HG03135 (cell line): ENCODE measurements around the gene ARFRP1.

Source experiments
- ATAC-seq: cut with Tn5 transposase; IDR thresholded peaks from one replicate; pipeline ENCODE4 v1.9.1; 2021; ENCODE audit warnings: mild to moderate bottlenecking, moderate library complexity; ENCODE audit not compliant: unreplicated experiment

Gene ARFRP1, protein sequence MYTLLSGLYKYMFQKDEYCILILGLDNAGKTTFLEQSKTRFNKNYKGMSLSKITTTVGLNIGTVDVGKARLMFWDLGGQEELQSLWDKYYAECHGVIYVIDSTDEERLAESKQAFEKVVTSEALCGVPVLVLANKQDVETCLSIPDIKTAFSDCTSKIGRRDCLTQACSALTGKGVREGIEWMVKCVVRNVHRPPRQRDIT

DNA sequence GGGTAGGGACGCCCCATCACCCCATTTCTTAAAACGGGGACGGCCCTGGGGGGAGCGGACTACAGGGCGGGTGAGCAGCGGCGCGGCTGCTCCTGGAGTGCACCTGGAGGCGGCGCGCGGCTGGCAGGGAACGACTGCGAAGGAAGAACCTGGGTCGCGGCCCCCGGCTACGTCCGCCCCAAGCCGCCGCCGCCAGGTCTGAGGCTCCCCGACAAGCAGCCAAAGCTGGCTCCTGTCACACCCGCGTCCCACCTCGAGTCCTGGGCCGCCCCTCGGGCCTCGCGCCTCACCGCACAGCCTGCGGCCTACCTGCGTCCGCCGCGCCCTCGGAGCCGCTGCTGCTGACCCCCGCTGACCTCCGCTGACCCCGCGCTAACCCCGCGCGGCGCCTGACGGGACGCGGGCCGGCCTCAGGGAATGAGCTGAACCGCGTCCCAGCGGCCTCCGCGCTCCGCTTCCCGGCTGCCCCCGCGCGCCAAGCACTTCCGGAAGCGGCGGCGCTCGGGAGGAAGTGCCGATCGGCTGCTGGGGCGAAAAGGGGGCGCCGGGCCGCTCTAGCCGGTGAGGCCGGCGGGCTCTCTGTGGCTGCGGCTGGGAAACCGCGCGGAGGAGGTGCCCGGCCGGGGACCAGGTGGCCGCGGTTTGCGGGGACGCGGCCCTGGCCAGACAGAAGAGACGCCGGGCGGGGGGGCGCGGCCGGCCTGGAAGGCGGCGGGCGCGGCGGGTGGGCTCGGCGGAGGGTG is at the start of gene ARFRP1, which contains the start of gene ZGPAT:
TSS of gene ARFRP1 (minus strand) at position 419 of the 743 bp plus-strand sequence. CDS start 885 bp downstream, outside the sequence.
TSS of gene ZGPAT (plus strand) at position 482 of the 743 bp plus-strand sequence. CDS start 542 bp downstream, outside the sequence.
- peak; percentile 61 for ATAC-seq

DNA sequence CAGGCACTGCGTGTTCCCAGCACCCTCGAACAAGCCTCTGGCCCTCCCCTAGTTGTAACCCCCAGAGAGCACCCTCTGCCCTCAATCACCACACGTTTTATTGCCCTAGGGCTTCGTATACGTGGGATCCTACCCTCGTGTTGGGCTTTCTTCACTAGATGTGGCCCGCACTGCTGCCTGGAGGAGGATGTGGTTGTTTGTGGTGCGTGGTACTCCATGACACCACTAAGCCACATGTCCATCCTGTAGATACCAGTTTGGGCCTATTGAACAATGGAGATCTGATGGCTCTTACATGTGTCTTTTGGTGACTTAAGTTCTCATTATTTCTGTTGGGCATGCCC is 48.8 kb upstream of the ARFRP1 start:
- no peak for ATAC-seq

DNA sequence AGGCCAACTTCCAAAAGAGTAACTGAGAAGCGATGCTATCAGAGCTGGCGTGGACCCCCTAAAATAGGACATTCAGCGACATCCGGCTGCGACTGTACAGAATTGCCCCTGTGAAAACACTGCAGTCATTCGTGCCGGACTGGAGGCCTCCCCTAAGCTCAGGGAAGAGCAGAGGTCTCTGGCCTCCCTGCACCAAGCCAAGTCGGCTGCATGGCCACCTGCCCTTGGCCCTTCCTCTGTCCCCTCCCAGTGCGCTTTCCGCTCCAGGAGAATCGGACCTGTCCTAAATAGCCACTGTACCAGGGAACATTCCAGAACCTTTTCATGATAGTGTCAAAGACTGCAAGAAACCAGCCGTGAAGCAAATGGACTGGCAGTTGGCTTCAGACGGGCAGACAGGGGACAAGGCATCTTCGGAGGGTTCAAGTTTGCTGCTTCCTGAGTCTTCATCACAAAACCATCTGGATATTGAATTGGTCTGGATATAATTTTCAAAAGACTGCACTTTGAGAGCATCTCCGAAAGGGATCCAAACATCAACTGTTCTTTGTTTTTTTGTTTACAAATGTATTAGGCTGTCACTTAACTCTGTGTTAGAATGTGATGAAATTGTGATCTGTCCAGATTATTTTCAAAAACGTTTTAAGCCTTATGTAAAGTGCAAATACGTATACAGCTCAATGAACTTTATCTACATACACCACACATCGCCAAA is 48.3 kb upstream of the ARFRP1 start:
- ATAC-seq, result no peak

DNA sequence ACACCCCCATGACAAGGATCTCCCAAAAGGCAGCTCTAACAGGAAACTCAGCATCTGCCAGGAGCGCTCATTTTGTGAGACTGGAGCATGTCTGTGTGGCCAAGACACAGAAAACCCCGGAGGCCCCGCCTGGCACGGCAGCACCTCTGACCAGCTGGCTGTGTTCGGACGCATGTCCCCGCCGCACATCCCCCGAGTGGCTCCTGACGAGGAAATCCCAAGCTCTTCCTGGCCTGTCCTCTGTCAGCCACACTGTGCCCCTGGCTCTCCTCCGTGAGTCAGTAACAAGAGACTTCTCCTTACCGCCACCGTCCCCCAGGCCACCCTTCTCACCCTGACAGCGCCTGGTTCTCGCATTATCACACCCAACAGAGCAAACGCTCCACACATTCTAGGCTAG is 46.2 kb upstream of the ARFRP1 start:
- ATAC-seq, result no peak

DNA sequence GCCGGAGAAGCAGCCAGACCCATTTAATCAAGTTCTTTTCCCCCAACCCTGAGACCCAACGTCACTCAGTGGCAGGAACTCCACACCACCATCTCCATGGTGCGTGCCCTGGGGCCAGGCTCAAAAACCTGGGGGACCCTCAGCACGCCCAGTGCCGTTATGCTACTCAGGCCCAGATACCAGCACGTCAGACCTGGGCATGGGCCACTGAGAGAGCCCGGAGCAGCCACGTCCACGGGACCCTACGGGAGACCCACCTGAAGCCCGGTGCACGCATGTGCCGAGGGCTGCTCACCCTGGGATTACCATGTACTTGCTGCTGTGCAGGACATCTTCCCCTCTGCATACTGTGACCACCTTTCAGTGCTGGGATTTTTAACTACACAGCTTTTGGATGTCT is 45.6 kb upstream of the ARFRP1 start:
- no peak for ATAC-seq

DNA sequence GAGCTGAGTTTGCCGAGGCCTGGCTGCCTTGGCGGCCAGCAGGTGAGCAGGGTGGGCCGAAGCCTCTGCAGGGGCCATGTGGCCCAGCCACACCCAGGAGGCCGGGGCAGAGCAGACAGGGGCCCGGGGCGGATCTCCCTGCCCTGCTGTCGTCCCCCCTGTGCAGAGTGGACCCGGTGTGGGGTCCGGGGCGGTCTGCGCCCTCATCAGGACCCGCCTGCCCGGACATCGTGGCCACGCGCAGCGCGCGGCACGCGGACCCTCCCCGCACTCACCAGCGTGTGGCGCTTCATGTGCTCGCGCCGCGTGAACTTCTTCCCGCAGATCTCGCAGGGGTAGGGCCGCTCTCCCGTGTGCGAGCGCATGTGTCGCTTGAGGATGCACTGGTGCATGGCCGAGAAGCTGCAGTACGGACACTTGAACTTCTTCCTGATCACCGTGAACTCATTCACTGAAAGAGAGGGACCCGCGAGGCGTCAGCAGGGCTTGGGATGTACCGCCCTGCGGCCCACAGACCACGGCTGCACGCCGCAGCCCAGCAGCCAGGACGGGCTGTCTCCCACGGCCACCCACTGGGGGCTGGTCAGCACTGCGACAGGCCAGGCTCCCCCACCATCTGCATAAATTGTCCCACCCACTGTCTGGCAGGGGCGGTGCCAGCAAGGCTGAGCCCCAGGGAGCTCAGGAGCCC is 44.8 kb upstream of the ARFRP1 start:
- ATAC-seq, result no peak

DNA sequence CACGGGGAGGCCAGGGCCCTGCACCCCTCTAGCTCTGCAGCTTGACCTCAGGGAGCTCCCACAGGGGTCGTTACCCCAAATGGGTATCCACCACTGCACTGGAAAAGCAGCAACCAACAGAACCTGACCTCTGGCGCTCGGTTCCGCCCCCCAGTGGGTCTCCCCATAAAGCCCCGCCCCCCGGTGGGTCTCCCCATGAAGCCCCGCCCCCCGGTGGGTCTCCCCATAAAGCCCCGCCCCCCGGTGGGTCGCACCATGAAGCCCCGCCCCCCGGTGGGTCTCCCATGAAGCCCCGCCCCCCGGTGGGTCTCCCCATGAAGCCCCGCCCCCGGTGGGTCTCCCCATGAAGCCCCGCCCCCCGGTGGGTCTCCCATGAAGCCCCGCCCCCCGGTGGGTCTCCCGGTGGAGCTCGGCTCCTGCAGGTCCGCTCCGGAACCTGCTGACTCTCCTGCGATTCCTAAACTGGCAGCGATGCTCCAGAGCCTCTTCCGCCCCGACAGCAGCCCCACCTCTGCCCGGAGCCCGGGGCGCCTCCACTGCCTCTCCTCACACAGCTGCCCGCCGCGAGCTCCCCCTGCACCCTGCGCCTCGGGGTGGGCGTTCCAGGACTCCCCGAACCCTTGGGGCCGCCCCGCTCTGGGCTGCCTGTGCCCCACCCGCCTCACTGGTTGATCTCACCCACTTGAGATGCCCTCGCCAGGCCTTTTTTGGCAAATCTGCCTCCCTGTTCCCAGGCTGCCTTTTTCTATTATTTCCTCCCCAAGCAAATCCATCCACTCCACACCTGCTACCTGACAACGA is 43.9 kb upstream of the ARFRP1 start:
- no peak for ATAC-seq

DNA sequence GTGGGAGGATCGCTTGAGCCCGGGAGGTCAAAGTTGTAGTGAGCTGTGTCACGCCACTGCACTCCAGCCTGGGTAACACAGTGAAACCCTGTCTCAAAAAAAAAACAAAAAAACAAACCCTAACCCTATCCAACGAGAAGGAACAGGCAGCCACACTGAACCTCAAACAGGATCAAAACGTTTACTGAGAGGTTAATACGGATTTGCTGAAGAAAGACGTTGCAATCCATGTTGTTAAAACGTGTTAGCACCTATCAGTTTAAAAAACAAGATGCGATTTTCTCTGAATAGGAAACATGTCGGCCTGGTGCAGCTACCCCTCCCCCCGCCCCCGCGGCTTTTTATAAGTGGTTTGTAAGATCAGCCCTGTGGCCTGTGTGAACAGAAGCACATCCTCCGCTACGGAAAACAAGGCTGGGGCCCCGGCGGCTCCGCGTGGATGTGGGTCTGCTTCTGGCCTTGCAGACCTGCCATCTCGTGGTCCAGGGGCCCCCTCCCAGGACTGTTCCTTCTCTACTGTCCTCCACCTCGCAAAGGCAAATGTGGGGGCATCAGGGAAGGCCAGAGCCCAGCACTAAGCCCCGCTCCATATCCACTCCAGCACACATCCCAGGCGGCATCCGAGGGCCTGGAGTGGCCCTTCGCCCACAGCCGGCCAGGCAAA is 43.2 kb upstream of the ARFRP1 start:
- no peak for ATAC-seq

DNA sequence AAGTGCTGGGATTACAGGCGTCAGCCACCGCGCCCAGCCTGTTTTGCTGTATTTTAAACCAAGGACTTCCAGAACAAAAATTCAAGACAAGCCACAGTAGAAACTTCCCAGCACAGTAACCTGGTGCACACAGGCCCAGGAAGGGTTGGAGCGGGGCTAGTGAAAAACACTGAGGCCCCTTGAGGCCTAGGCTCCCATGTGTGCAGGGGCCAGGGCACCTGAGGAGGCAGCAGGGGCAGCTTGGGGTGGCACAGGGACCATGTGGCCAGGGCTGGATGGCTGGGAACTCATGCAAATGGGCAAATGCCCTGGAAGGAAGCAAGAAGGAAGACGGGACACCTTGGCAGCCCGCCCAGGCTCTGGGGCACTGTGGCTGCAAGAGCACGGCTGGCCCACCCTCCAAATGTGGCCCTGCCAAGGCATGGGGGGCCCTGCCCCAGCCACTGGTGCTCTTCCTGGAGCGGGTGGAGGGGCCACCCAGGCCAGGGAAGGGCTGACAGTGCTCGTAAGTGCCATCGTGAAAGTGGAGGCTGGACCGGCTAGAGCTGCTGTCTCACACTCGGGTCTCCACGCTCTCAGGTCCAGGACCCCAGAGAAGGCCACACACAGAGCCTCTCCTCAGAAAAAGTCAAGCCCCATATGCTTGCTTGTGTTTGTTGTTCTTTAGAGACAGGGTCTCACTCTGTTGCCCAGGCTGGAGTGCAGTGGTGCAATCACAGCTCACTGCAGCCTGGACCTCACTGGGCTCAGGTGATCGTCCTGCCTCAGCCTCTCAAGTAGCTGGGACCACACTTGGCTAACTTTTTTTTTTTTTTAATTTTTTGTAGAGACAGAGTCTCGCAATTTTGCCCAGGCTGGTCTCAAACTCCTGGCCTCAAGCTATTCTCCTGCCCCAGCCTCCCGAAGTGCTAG is 42.1 kb upstream of the ARFRP1 start:
- no peak for ATAC-seq

DNA sequence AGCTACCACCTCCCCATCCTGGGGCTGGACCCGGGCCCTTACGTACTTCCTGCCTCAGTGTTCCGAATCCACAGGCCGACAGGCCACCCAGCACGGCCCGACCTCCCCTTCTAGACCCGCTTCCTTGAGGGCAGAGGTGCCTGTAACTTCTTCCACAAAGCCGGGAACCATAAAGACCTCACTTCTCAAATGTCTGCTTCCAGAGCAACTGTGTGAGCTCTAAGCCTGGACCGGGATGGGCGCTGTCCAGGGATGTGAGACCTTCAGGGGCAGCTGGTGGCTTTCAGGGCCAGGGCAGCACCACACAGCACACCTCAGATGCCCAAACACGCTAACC is 41.1 kb upstream of the ARFRP1 start:
- no peak for ATAC-seq

DNA sequence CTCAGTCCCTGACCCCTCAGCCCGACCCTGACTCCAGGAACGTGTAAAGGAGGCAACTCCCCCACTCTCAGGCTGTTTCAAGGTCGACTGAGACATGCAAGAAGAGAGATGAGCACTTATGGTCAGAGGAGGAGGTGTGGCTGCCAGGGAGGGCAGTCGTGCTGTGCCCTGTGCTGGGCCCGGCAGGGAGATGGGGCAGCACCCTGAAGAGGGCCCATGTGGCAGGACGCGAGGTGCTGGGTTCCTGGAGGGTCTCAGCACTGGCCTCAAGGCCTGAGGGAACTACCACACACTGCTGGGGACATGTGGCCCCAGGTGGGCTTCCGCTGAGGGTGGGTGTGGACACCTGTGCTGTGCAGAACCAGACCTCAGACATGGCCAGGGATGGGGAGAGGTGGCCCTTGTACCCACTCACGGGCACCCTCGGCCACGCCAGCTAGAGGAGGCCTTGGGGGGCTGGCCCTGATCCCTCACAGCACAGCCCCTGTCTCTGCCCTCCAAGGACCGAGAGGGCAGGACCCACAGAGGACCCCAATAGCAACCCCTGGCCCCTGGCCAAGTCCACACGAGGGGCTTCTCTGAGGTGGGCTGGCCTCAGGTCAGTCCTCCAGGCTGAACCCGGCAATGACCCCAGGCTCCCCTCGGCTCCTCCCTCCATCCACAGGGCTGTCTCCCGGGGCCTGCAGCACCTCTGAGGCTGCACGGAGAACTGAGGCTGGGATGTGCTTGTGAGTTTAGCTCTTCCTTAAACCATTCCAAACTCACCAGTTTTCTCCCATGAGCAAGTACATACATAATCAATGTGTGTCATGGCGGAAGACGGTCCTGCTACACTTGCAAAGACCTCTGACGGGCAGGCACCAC is 40.5 kb upstream of the ARFRP1 start:
- ATAC-seq, result no peak

DNA sequence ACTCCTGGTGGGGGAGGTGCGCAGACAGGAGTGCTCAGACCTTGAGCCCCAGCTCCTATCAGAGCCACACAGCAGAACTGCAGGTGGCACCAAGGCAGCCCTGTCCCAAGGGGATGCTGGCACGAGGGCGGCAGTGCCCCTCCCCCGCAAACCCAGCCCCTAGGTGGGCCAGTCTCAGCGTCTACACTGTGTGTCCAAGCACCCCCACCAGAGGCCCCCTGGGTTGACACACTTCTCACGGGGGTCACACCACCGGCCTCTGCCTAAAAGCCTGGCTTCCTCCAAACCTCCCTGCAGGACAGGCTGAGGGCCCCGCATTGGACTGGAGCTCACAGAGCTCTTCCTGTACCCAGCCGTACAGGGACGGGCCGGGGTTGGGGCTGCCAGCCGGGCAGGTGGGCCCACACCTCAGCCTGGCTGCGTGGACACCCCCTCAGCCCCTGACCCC is 39.9 kb upstream of the ARFRP1 start:
- no peak for ATAC-seq

DNA sequence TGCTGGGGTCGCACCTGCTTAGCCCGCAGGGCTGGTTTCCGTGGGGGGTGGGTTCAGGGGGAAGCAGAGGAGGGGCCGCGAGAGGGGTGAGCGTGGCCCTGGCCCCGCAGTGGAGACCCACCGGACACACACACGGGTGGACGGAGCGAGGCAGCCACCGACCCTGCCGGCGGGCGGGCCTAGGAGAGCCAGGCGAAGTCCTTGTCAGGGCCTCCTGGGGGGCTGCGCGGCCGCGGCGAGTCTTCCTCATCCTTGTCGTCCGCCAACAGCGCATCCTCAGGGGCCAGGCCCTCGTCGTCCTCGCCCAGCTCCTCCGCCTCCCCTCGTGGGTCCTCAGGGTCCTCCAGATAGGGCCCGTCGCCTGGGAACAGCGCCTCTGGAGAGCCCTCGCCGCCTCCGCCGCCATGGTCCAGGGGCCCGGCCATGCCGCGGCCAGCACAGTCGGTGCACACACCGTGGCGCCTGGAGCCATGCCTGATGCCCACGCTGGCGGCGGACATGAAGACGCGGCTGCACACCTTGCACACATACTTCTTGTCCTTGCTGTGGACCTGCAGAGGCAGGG is 39.1 kb upstream of the ARFRP1 start:
- ATAC-seq, result no peak

DNA sequence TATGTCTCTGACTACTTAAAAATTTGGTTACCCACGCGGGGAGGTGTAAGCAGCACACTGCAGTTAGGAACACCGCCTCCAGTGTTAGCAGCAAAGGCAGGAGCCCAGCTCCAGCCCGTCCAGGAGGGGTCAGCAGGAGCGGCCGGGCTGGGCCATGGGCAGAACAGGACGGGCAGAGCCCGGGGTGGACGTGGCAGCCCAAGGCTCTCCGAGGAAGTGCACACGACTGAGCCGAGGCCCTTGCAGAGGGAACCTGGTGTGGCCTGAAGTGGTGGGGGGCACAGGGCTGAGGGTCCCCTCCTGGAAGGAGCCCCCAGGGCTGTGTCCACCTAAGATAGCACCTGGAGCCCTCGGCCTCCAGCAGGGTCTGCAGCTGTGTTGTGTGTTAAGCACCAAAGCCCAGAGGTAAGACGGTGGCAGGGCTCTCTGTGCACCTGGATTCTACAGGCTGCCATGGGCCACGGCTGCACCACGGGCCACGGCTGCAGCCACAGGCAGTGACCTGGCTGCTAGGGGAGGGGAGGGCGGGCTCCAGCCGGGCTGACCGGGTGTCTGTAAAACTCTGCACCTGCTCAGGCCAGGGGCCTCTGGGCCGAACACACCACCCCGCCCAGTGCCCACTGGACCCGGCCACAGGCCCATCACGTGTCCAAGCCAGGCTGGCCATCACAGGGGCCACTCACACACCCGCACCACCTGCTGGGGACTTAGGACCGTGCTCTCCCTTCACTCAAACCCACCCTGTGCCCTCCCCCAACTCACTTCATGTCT is 38.4 kb upstream of the ARFRP1 start:
- ATAC-seq, result no peak

DNA sequence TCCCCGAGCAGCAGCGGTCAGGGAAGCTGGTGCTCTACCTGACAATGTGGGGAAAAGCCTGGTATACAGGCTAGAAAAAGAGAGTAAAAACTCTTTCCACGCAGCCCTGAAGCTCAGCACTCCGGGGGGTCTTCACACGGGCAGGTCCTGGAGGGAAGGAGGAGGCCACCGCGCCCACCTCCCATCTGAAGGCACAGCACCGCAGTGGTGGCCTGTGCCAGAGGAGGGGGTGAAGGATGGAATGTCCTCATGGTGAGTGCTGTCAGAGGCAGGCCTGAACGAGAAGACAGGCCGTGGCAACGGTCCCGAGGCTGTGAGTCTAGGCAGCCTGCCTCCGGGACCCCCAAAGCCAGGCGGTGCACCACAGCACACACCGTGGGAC is 37.6 kb upstream of the ARFRP1 start:
- no peak for ATAC-seq

DNA sequence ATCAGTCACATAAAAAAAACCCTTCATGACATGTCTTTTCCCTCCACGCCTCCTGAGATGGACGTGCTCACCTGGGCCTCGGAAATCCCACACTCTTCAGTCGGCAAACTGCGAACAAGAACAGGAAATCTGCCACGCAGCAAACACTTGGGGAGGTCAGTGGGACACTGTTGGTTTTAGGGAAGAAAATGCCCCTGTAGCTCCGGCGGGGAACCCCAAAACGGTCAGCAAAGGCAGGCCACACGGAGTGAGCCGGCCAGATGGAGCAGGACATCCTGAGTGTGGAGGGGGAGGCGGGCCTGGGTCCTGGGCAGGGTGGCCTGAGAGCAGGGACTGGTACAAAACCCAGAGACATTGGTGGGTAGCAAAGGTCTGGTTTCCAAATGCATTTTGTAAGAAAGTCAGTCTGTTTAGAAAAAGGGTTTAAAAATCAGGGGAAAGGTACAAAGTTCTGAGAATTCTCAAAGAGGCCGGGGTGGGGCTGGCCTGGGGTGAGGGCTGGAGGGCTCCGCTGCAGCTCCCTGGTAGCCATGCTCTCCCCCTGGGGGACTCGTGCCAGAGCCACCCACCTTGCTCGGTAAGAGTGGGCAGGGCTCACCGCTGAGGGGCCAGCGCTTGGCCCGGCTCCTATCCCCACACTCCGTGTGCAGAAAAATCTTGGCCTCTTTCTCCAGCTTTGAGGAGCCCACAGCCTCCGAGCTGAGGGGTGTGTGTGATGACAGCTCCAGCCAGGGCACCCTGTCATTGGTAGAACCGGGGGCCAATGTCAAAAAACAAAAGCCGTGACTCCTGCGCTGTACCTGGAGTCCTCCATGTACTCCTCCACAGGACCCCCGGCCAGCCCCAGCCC is 37.0 kb upstream of the ARFRP1 start:
- no peak for ATAC-seq
